ENCODE data around the gene CCNT2.

- TF ChIP-seq ESRRA (CRISPR knock-in tag; IDR thresholded peaks at IDR 0.05; ENCODE audit: borderline replicate concordance) (no peak), SP1 (CRISPR knock-in tag; conservative IDR thresholded peaks at IDR 0.05) (no peak), ZNF219 (CRISPR knock-in tag; IDR thresholded peaks at IDR 0.05; ENCODE audit: borderline replicate concordance) (no peak), USF1 (CRISPR knock-in tag; IDR thresholded peaks at IDR 0.05) (no peak), CTCF (IDR thresholded peaks at IDR 0.05) (no peak), ZBTB43 (CRISPR knock-in tag; IDR thresholded peaks at IDR 0.05) (no peak), TEAD4 (CRISPR knock-in tag; IDR thresholded peaks at IDR 0.05) (no peak), ERG (CRISPR knock-in tag; IDR thresholded peaks at IDR 0.05) (no peak)
- TF ChIP-seq, protein P1, sequence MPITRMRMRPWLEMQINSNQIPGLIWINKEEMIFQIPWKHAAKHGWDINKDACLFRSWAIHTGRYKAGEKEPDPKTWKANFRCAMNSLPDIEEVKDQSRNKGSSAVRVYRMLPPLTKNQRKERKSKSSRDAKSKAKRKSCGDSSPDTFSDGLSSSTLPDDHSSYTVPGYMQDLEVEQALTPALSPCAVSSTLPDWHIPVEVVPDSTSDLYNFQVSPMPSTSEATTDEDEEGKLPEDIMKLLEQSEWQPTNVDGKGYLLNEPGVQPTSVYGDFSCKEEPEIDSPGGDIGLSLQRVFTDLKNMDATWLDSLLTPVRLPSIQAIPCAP (CRISPR knock-in tag; IDR thresholded peaks at IDR 0.05) = no peak
Observed at GRCh38 chr2:134917360-134917865, 1.2 kb upstream of the CCNT2 start.
